ENCODE results near the gene C11orf87. TPM values are rescaled to one million over a fixed set of nuclear protein-coding genes. Genes with fewer than 3 reads are reported as not detected.

The C11orf87 gene
- total RNA-seq, 2 experiments from 2014 or later, result not detected

GRCh38 chr11:109443052-109443451, 21.1 kb downstream of the C11orf87 start:
- no peaks in the 10 kb centered on the region for H3K36me3 Mint-ChIP-seq (ENCODE audit: low read depth)
- no peak for TF ChIP-seq CTCF (IDR thresholded peaks at IDR 0.05)
- H3K27me3 Mint-ChIP-seq, result no peaks in the 10 kb centered on the region
- no peak overlapping the region for H3K27ac Mint-ChIP-seq
- no peak overlapping the region for H3K4me3 Mint-ChIP-seq
- POLR2A ChIA-PET, result no interaction called here
- CTCF ChIA-PET, result no interaction called here
- H3K9me3 Mint-ChIP-seq, result peaks cover 7% of the 10 kb centered on the region
- Histone ChIP-seq H3K27ac (ENCODE audit: low read depth in 1 of 2, low read length in 2 of 2) (no peak overlapping the region), H3K36me3 (ENCODE audit: insufficient read depth, low read length) (no peaks in the 10 kb centered on the region), H3K4me1 (ENCODE audit: insufficient read depth, low read length) (no peaks in the 10 kb centered on the region), H3K4me3 (ENCODE audit: low read length) (no peak overlapping the region), H3K27me3 (ENCODE audit: control insufficient read depth in 1 of 2, insufficient read depth in 2 of 2, low read length in 2 of 2) (no peaks in the 10 kb centered on the region), H3K9me3 (ENCODE audit: control insufficient read depth in 1 of 2, insufficient read depth in 1 of 2, low read length in 2 of 2) (no peaks in the 10 kb centered on the region)
- DNase-seq (no peak), ATAC-seq (ENCODE audit: poor library complexity) (no peak)
- no peaks in the 10 kb centered on the region for H3K4me1 Mint-ChIP-seq (ENCODE audit: low read depth)
- intact Hi-C loops (cut with DNase I, micrococcal nuclease), result no loop called here

GRCh38 chr11:109454857-109455256, 32.9 kb downstream of the C11orf87 start:
- no peak overlapping the region for H3K27ac Mint-ChIP-seq

More at GRCh38 chr11:109454857-109455256, 32.9 kb downstream of the C11orf87 start:
- no peaks in the 10 kb centered on the region for H3K27me3 Mint-ChIP-seq
- intact Hi-C loops (cut with DNase I, micrococcal nuclease), result no loop called here
- H3K36me3 Mint-ChIP-seq (ENCODE audit: low read depth), result no peaks in the 10 kb centered on the region
- H3K4me1 ChIP-seq (ENCODE audit: insufficient read depth, low read length), result no peaks in the 10 kb centered on the region
- no peak overlapping the region for H3K27ac ChIP-seq (ENCODE audit: low read depth in 1 of 2, low read length in 2 of 2)
- peaks cover 4% of the 10 kb centered on the region for H3K9me3 Mint-ChIP-seq
- H3K27me3 ChIP-seq (ENCODE audit: control insufficient read depth in 1 of 2, insufficient read depth in 2 of 2, low read length in 2 of 2), result no peaks in the 10 kb centered on the region
- no peak overlapping the region for H3K4me3 ChIP-seq (ENCODE audit: low read length)
- ATAC-seq (ENCODE audit: poor library complexity) (no peak), DNase-seq (no peak)
- peaks cover 0 to 4% of the 10 kb centered on the region in 2 experiments for H3K9me3 ChIP-seq (ENCODE audit: control insufficient read depth in 1 of 2, insufficient read depth in 1 of 2, low read length in 2 of 2)
- no peak for TF ChIP-seq CTCF (IDR thresholded peaks at IDR 0.05)
- ChIA-PET POLR2A (no interaction called here), CTCF (no interaction called here)
- H3K4me3 Mint-ChIP-seq, result no peak overlapping the region
- no peaks in the 10 kb centered on the region for H3K36me3 ChIP-seq (ENCODE audit: insufficient read depth, low read length)
- no peaks in the 10 kb centered on the region for H3K4me1 Mint-ChIP-seq (ENCODE audit: low read depth)
